HepG2 (cell line): ENCODE results near the gene PRPF4. TPM values are rescaled to one million over a fixed set of nuclear protein-coding genes. Genes with fewer than 3 reads are reported as not detected.

Experiments used
- BCLAF1 ChIP-seq: fragments of 450-650 bp; IDR thresholded peaks from 2 replicates; pipeline ENCODE4 v1.6.1; 2017; ENCODE audit warnings: mild to moderate bottlenecking
- ELF3 ChIP-seq: IDR thresholded peaks from 2 replicates; pipeline ENCODE4 v1.6.1; 2016; ENCODE audit warnings: missing genetic modification reagents, missing compliant biosample characterization
- FOSL2 ChIP-seq: sonication (generic); formaldehyde crosslinking; IDR thresholded peaks from 2 replicates; pipeline ENCODE4 v1.4.0; 2020; ENCODE audit warnings: missing genetic modification reagents
- HMGXB3 ChIP-seq: sonication (generic); formaldehyde crosslinking; IDR thresholded peaks from 2 replicates; pipeline ENCODE4 v1.4.0; 2020; ENCODE audit warnings: missing genetic modification reagents, borderline replicate concordance
- KMT2A ChIP-seq: sonication (generic); formaldehyde crosslinking; IDR thresholded peaks from 2 replicates; pipeline ENCODE4 v1.4.0; 2020; ENCODE audit warnings: missing genetic modification reagents
- NFYC ChIP-seq: IDR thresholded peaks from 2 replicates; pipeline ENCODE4 v1.6.1; 2016; ENCODE audit warnings: missing genetic modification reagents, missing compliant biosample characterization
- PHF20 ChIP-seq: sonication (generic); formaldehyde crosslinking; IDR thresholded peaks from 2 replicates; pipeline ENCODE4 v1.5.0; 2020; ENCODE audit warnings: mild to moderate bottlenecking, missing genetic modification reagents
- PLRG1 ChIP-seq: fragments of 450-650 bp; conservative IDR thresholded peaks from 2 replicates; pipeline ENCODE4 v1.6.1; 2016
- SNRNP70 ChIP-seq: fragments of 200-400 bp; formaldehyde crosslinking; IDR thresholded peaks from 2 replicates; pipeline ENCODE4 v1.6.1; 2017; ENCODE audit warnings: mild to moderate bottlenecking, low read depth, low read length, moderate library complexity
- SOX6 ChIP-seq, 2 experiments: fragments of 450-650 bp in 1 of 2; sonication (generic) in 1 of 2; formaldehyde crosslinking in 1 of 2; IDR thresholded peaks; 2 replicates each; pipeline versions ENCODE4 v1.4.0 to v1.6.1; 2017 to 2020; ENCODE audit warnings: antibody characterized with exemption in 1 of 2, mild to moderate bottlenecking in 1 of 2, missing genetic modification reagents in 1 of 2
- ZBTB34 ChIP-seq: sonication (generic); formaldehyde crosslinking; IDR thresholded peaks from 2 replicates; pipeline ENCODE4 v1.8.0; 2022; ENCODE audit warnings: mild to moderate bottlenecking, missing genetic modification reagents
- ZC3H4 ChIP-seq: sonication (generic); formaldehyde crosslinking; IDR thresholded peaks from 2 replicates; pipeline ENCODE4 v1.4.0; 2020; ENCODE audit warnings: missing genetic modification reagents, borderline replicate concordance
- ZNF337 ChIP-seq: sonication (generic); formaldehyde crosslinking; IDR thresholded peaks from 2 replicates; pipeline ENCODE4 v1.5.1; 2020; ENCODE audit warnings: missing genetic modification reagents, low read depth, mild to moderate bottlenecking, borderline replicate concordance
- ZNF713 ChIP-seq: sonication (generic); formaldehyde crosslinking; IDR thresholded peaks from 2 replicates; pipeline ENCODE4 v1.4.0; 2020; ENCODE audit warnings: mild to moderate bottlenecking, missing genetic modification reagents
- ZNF740 ChIP-seq: sonication (generic); formaldehyde crosslinking; IDR thresholded peaks from 2 replicates; pipeline ENCODE4 v1.4.0; 2020; ENCODE audit warnings: missing genetic modification reagents
- ZNF761 ChIP-seq: sonication (generic); formaldehyde crosslinking; conservative IDR thresholded peaks from 2 replicates; pipeline ENCODE4 v1.4.0; 2020; ENCODE audit warnings: mild to moderate bottlenecking, missing genetic modification reagents
- polyA plus RNA-seq, 8 experiments: library from polyadenylated mRNA; depleted of rRNA in 3 of 8; stranded (reverse) in 7 of 8; unstranded in 1 of 8; fragments of >200 nt; fragmentation: Illumina TruSeq in 4 of 8; extraction: Trizol in 4 of 8; gene quantifications; 2 replicates each; pipeline versions ENCODE4 v1.2.1 to v1.2.3, GENCODE V29; 2011 to 2016; ENCODE audit warnings: low read depth in 4 of 8, missing spikeins in 1 of 8, mixed read lengths in 1 of 8; ENCODE audit not compliant: insufficient read depth in 1 of 8
- total RNA-seq, 5 experiments: library from RNA; depleted of rRNA; stranded (reverse); fragments of >200 nt; fragmentation: Illumina TruSeq; extraction: Trizol; gene quantifications; 2 replicates each; pipeline ENCODE4 v1.2.3, GENCODE V29; 2016; ENCODE audit warnings: low read depth in 1 of 5
- TF ChIP-seq, protein P1 (sequence below): sonication (generic); formaldehyde crosslinking; IDR thresholded peaks from 2 replicates; pipeline ENCODE4 v1.5.0; 2020; ENCODE audit warnings: mild to moderate bottlenecking, missing genetic modification reagents, borderline replicate concordance

PRPF4 gene
- total and polyA plus RNA-seq, 2 of the 13 experiments (the other 11 are each of a cell fraction or from before 2014, with no cell fraction given), result 10.3 to 49.0 TPM

DNA sequence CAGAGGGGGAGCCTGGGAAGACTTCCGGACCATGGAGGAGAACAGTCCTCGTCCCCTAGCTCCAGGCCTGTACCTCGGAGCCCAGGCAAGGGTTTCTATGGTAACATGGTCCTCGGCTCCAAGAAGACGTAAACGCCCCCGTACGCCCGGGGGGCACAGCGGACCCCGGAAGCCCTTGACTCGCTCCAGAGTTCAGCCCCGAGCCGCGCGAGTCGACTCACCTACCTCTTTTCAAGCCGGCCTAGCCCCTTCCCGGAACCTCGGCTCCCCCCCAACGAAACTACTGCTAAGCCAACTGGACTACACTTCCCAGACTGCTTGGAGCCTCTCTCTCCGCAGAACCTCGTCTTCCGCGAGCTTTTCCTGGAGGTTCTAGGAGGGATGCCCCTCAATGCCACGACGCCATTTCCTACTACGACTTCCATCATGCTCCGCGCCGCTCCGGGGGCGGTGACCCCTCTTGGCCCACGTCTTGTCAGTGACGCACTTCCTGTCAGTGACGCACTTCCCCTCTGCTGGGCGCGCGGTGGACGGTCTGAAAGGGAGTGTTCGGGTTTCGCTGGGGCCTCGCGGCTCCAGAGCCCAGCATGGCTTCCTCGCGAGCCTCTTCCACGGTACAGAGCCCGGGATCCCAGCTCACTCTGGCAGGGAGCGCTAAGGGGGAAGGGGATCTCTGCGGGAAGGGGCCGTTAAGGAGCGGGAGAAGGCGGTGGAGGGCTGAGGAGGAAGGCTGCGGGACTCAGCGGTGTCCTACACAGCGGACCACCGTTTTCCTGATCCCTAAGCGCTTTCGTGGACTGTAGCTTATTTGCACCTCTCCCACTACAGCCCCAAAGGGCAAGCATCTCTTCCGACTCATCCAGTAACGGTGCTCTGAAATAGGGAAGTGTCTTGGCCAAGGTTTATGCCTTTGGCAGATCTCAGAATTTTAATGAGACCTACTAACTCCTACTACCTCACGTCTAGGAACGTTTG is at the start of gene PRPF4, which contains the start of gene CDC26 (continued):
- TF ChIP-seq BCLAF1 (no peak), ZC3H4 (CRISPR knock-in tag) (no peak), ZBTB34 (CRISPR knock-in tag) (peak; percentile 72; the same call in 1 of the 2 replicates), ZNF740 (peak; percentile 98), NFYC (CRISPR knock-in tag) (peak; percentile 59; the same call in 1 of the 2 replicates), HMGXB3 (CRISPR knock-in tag) (peak; percentile 76; the same call in 1 of the 2 replicates), PLRG1 (no peak), FOSL2 (CRISPR knock-in tag) (peak; percentile 64), KMT2A (CRISPR knock-in tag) (peak; percentile 95), ZNF761 (peak; percentile 74), PHF20 (peak; percentile 89), ELF3 (CRISPR knock-in tag) (peak; percentile 87), SNRNP70 (no peak), ZNF713 (no peak), SOX6 (IDR thresholded peaks at IDR 0.05) (no peak), SOX6 (CRISPR knock-in tag; IDR thresholded peaks at IDR 0.05) (peak; percentile 56; the same call in 1 of the 2 replicates), ZNF337 (CRISPR knock-in tag) (0 out of 2 replicates have a peak, but pooled peaks have one; percentile 53)
- TF ChIP-seq, protein P1, sequence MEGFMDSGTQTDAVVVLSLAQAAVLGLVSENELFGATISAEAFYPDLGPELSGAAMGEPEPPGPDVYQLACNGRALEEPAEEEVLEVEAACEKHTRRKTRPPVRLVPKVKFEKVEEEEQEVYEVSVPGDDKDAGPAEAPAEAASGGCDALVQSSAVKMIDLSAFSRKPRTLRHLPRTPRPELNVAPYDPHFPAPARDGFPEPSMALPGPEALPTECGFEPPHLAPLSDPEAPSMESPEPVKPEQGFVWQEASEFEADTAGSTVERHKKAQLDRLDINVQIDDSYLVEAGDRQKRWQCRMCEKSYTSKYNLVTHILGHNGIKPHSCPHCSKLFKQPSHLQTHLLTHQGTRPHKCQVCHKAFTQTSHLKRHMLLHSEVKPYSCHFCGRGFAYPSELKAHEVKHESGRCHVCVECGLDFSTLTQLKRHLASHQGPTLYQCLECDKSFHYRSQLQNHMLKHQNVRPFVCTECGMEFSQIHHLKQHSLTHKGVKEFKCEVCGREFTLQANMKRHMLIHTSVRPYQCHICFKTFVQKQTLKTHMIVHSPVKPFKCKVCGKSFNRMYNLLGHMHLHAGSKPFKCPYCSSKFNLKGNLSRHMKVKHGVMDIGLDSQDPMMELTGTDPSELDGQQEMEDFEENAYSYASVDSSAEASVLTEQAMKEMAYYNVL (CRISPR knock-in tag), result peak; percentile 52; the same call in 1 of the 2 replicates
